Measurements from ENCODE around the gene TEX36. TPM values are rescaled to one million over a fixed set of nuclear protein-coding genes. Genes with fewer than 3 reads are reported as not detected.
"Not testable (repeated sequence)": the region's sequence is repeated elsewhere in the genome, so short reads cannot be mapped to it uniquely, and the experiment has no call there.

The TEX36 gene
- total RNA-seq, 1 donor from 2014 or later, result not detected

GRCh38 chr10:125626671-125627070 lies 56.3 kb downstream of the TEX36 start:
- Histone ChIP-seq H3K9me3 (no peaks in the 10 kb centered on the region), H3K4me3 (no peak overlapping the region), H3K4me1 (no peaks in the 10 kb centered on the region), H3K27ac (no peak overlapping the region), H3K36me3 (no peaks in the 10 kb centered on the region), H3K27me3 (no peaks in the 10 kb centered on the region)
- intact Hi-C loops (cut with DNase I), result no loop called here
- DNase-seq (ENCODE audit: low spot score in 2 of 2), result no peak
- no peak for TF ChIP-seq CTCF (IDR thresholded peaks at IDR 0.05)

- intact Hi-C loops (cut with DNase I), result no loop called here
- no peak for TF ChIP-seq CTCF (IDR thresholded peaks at IDR 0.05)
- DNase-seq (ENCODE audit: low spot score in 2 of 2), result no peak
- Histone ChIP-seq H3K36me3 (no peaks in the 10 kb centered on the region), H3K27ac (no peak overlapping the region), H3K4me3 (no peak overlapping the region), H3K27me3 (no peaks in the 10 kb centered on the region), H3K4me1 (no peaks in the 10 kb centered on the region), H3K9me3 (no peaks in the 10 kb centered on the region)
These were observed 57.4 kb downstream of the TEX36 start for GRCh38 chr10:125625586-125625985.

GRCh38 chr10:125624800-125625199 lies 58.2 kb downstream of the TEX36 start:
- Histone ChIP-seq H3K4me3 (no peak overlapping the region), H3K9me3 (no peaks in the 10 kb centered on the region), H3K4me1 (no peaks in the 10 kb centered on the region), H3K36me3 (no peaks in the 10 kb centered on the region), H3K27ac (no peak overlapping the region), H3K27me3 (no peaks in the 10 kb centered on the region)
- TF ChIP-seq CTCF (IDR thresholded peaks at IDR 0.05), result no peak
- no peak for DNase-seq (ENCODE audit: low spot score in 2 of 2)
- intact Hi-C loops (cut with DNase I), result no loop called here

- no peak overlapping the region for H3K4me3 ChIP-seq
- H3K9me3 ChIP-seq, result no peaks in the 10 kb centered on the region
- intact Hi-C loops (cut with DNase I), result no loop called here
- no peaks in the 10 kb centered on the region for H3K27me3 ChIP-seq
- no peak for DNase-seq (ENCODE audit: low spot score in 2 of 2)
- TF ChIP-seq CTCF (IDR thresholded peaks at IDR 0.05), result no peak
- H3K27ac ChIP-seq, result no peak overlapping the region
- no peaks in the 10 kb centered on the region for H3K36me3 ChIP-seq
- H3K4me1 ChIP-seq, result no peaks in the 10 kb centered on the region
These were observed 61.9 kb downstream of the TEX36 start for GRCh38 chr10:125621052-125621451.

GRCh38 chr10:125620401-125620800 lies 62.6 kb downstream of the TEX36 start:
- intact Hi-C loops (cut with DNase I), result no loop called here
- no peak overlapping the region for H3K4me3 ChIP-seq
- no peaks in the 10 kb centered on the region for H3K36me3 ChIP-seq
- no peak for TF ChIP-seq CTCF (IDR thresholded peaks at IDR 0.05)
- DNase-seq (ENCODE audit: low spot score in 2 of 2), result no peak
- H3K27me3 ChIP-seq, result no peaks in the 10 kb centered on the region
- no peaks in the 10 kb centered on the region for H3K4me1 ChIP-seq
- H3K27ac ChIP-seq, result no peak overlapping the region
- H3K9me3 ChIP-seq, result no peaks in the 10 kb centered on the region

GRCh38 chr10:125613062-125613461 lies 69.9 kb downstream of the TEX36 start:
- H3K4me3 ChIP-seq; H3K9me3 ChIP-seq; intact Hi-C loops (cut with DNase I); H3K36me3 ChIP-seq; H3K4me1 ChIP-seq; H3K27me3 ChIP-seq; H3K27ac ChIP-seq; DNase-seq (ENCODE audit: low spot score in 2 of 2): not testable (repeated sequence)
